ENCODE data around the gene SLC9A8. TPM values are rescaled to one million over a fixed set of nuclear protein-coding genes. Genes with fewer than 3 reads are reported as not detected.

The SLC9A8 gene
- total RNA-seq, 4 donors from 2014 or later: 4.8 to 8.1 (median 7.0) TPM

DNA sequence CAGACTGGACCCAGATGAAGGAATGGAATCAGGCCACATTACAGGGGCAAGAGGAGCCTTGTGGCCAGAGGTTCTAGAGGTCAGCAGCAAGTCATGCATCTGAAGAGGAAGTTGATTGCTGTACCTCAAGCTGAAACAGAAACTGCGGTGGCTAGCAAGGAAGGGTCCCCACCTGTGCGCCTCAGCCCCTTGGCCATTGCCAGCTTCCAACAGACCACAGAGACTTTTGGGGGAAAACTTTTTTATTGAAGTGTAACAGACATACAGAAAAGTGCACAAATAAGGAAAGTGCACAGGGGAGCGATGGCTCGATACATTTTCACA, 26.8 kb upstream of the SLC9A8 start:
- intact Hi-C loops (cut with DNase I; ENCODE audit: low total_unique reads): no loop called here
- no peak overlapping the region for H3K4me3 ChIP-seq (ENCODE audit: low read depth, poor library complexity, severe bottlenecking)
- TF ChIP-seq CTCF (IDR thresholded peaks at IDR 0.05): no peak
- TF ChIP-seq POLR2A (IDR thresholded peaks at IDR 0.05): no peak
- WGBS, 2 donors: 85 to 91% methylated on average over 4 of the region's 4 CpGs
- no peak for DNase-seq (ENCODE audit: low spot score in 2 of 2)

GRCh38 chr20:49786196-49786595, 26.4 kb upstream of the SLC9A8 start:
- intact Hi-C loops (cut with DNase I; ENCODE audit: low total_unique reads): no loop called here
- DNase-seq (ENCODE audit: low spot score in 2 of 2): no peak
- WGBS, 2 donors: 68 to 83% methylated on average over 11 of the region's 11 CpGs
- no peak for TF ChIP-seq CTCF (IDR thresholded peaks at IDR 0.05)
- TF ChIP-seq POLR2A (IDR thresholded peaks at IDR 0.05): no peak
- H3K4me3 ChIP-seq (ENCODE audit: low read depth, poor library complexity, severe bottlenecking): no peak overlapping the region

DNA sequence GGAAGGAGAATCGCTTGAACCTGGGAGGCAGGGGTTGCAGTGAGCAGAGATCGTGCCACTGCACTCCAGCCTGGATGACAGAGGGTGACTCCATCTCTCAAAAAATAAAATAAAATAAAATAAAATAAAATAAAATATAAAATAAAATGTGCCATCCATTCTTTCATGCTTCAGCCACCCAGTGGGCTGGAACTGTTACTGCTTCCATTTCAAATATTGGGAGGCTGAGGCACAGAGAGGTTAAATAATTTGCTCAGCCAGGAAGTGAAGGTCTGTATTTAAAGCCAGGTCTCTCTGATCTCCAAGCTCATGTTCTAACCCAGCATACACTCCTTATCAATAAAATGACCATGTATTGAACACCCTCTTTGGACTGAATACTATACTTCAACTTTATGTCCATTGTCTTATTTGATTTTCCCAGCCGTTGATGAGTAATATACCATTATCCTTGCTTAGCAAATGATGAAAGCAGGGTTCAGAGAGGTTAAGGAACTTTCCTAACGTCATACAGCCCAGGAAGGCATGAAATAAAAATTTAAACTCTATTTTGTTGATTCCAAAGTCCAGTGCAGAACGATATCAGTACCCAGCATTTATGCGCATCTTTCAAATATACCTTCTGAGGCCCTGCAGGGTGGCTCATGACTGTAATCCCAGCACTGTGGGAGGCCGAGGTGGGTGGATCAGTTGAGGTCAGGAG, 25.8 kb upstream of the SLC9A8 start:
- WGBS, 2 donors: 81 to 86% methylated on average over 7 of the region's 7 CpGs
- no peak for TF ChIP-seq CTCF (IDR thresholded peaks at IDR 0.05)
- no peak for TF ChIP-seq POLR2A (IDR thresholded peaks at IDR 0.05)
- H3K4me3 ChIP-seq (ENCODE audit: low read depth, poor library complexity, severe bottlenecking): no peak overlapping the region
- intact Hi-C loops (cut with DNase I; ENCODE audit: low total_unique reads): no loop called here
- DNase-seq (ENCODE audit: low spot score in 2 of 2): no peak

DNA sequence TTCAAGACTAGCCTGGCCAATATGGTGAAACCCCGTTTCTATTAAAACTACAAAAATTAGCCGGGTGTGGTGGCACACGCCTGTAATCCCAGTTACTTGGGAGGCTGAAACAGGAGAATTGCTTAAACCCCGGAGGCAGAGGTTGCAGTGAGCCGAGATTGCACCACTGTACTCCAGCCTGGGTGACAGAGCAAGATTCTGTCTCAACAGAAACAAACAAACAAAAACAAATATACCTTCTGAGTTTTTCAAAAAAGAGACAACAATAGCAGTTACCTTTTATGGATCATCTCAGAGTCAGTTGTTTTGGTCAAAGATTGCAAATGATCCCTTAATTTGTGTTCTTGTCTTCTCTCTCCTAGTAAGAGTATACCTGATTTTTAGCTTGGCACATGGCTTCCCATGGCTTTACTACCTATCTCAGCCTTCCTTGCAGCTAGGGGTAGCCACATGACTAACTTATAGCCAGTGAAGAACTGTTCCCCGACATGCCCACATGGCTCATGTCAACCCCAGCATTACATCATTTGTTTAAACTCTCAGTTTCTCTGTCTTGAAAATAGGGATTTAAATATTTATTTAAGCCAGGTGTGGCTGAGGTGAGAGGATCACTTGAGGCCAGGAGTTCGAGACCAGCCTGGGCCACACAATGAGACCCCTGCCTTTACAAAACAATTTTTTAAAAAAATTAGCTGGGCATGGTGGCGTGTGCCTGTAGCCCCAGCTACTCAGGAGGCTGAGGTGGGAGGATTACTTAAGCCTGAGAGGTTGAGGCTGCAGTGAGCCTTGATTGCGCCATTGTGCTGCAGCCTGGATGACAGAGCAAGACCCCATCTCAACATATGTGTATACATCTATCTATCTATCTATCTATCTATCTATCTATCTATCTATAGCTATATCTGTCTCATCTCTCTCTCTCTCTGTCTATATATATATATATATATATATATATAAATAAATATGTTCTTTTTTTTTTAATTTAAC, 25.0 kb upstream of the SLC9A8 start:
- DNase-seq (ENCODE audit: low spot score in 2 of 2): no peak
- TF ChIP-seq POLR2A (IDR thresholded peaks at IDR 0.05) (no peak), CTCF (IDR thresholded peaks at IDR 0.05) (no peak)
- 89 to 90% methylated on average over 9 of the region's 9 CpGs for WGBS, 2 donors
- intact Hi-C loops (cut with DNase I; ENCODE audit: low total_unique reads): no loop called here
- H3K4me3 ChIP-seq (ENCODE audit: low read depth, poor library complexity, severe bottlenecking): no peak overlapping the region

DNA sequence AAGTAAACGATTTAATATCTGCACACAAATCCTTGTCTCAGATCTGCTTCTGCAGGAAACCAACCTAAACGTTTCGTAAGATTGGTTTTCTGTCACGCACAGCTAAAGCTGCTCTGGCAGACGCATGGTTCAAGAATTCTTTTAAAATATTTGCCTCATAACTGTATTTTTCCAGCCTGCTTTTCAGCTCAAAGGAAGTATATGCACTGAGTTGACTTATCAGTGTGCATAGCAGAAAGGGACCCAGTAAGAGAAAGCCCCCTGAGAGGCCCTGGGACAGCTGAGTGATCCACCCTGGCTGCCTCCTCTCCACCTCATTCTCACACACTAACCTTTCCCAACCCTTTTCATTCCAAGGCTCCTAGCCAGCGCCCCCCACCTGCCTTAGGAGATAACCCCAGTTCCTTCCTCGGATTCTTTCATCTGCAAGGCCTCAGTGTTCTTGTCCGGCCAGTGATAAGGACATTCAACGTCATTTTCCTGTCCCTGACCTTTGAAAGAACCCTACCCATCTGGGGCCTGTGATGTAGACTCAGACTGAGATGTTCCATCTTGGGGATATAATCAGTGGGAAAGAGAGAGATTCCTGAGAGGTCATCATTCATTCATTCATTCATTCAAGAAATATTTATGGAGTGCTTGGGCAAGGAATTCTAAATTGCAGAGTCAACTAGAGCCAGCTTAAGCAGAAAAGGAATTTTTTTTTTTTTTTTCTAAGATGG, 22.4 kb upstream of the SLC9A8 start:
- DNase-seq (ENCODE audit: low spot score in 2 of 2): no peak
- intact Hi-C loops (cut with DNase I; ENCODE audit: low total_unique reads): no loop called here
- no peak overlapping the region for H3K4me3 ChIP-seq (ENCODE audit: low read depth, poor library complexity, severe bottlenecking)
- TF ChIP-seq POLR2A (IDR thresholded peaks at IDR 0.05): no peak
- no peak for TF ChIP-seq CTCF (IDR thresholded peaks at IDR 0.05)
- WGBS, 2 donors: 56 to 60% methylated on average over 9 of the region's 9 CpGs
